ENCODE measurements around the gene FAM20B.

DNA sequence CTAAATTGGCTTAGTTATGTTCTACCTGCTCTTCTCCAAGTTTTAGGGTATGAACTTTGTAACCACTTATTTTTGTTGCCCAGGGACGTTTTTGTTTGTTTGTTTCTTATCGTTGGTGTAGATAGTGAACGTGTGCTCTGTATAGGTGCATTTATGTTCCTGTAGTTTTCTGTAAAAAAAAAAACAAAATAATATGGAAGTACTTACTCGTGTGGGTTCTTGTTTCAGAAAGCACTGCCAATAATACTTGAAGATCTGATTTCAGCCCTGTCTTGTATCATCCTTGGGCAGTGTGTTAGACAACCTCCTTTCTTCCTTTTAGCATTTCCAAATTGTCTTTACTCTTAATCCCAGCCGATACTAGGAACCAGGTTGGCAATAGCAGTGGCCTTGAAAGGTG lies 4.4 kb downstream of the FAM20B start:
- no peak for TF ChIP-seq POLR2AphosphoS5 (IDR thresholded peaks at IDR 0.05; ENCODE audit: low read depth, low read length)
- TF ChIP-seq POLR2A (IDR thresholded peaks at IDR 0.05; ENCODE audit: low read depth, low read length) = no peak
- TF ChIP-seq TAF1 (IDR thresholded peaks at IDR 0.05; ENCODE audit: low read depth, low read length) = no peak

All from GM12891 (cell line).